Small intestine (tissue), 7 donors: ENCODE results near the gene ABHD15. TPM values are rescaled to one million over a fixed set of nuclear protein-coding genes. Genes with fewer than 3 reads are reported as not detected.

Experiments
- DNase-seq, 2 donors: peaks; one replicate each; pipeline versions ENCODE4 v3.0.0 to v3.0.0-alpha.2; 2013
- FAIRE-seq: peaks from 2 replicates; lab custom pipeline; 2012; peaks lifted over from hg19 to GRCh38; lab: Jason Lieb, UNC
- H3K27ac ChIP-seq, 3 donors: one replicate each; pipeline ENCODE4 v1.5.1; 2013; ENCODE audit warnings: low read length in 2 of 3, mild to moderate bottlenecking in 2 of 3, control low read depth in 1 of 3, inconsistent platforms in 1 of 3, low read depth in 1 of 3, moderate library complexity in 1 of 3
- H3K27me3 ChIP-seq, 3 donors: one replicate each; pipeline ENCODE4 v1.6.1; 2013; ENCODE audit warnings: low read length in 3 of 3, inconsistent platforms in 1 of 3; ENCODE audit not compliant: control insufficient read depth in 3 of 3, insufficient read depth in 3 of 3
- H3K36me3 ChIP-seq, 3 donors: one replicate each; pipeline ENCODE4 v1.6.1; 2013; ENCODE audit warnings: low read length in 3 of 3, inconsistent platforms in 1 of 3, low read depth in 1 of 3, mild to moderate bottlenecking in 1 of 3, moderate library complexity in 1 of 3; ENCODE audit not compliant: control insufficient read depth in 3 of 3, insufficient read depth in 2 of 3
- H3K4me1 ChIP-seq, 3 donors: one replicate each; pipeline ENCODE4 v1.6.1; 2013; ENCODE audit warnings: low read length in 2 of 3, inconsistent platforms in 1 of 3, low read depth in 1 of 3, mild to moderate bottlenecking in 1 of 3, moderate library complexity in 1 of 3; ENCODE audit not compliant: control insufficient read depth in 3 of 3, insufficient read depth in 2 of 3
- H3K4me3 ChIP-seq, 3 donors: one replicate each; pipeline ENCODE4 v1.5.1; 2013; ENCODE audit warnings: low read length in 3 of 3, control low read depth in 1 of 3, inconsistent platforms in 1 of 3, low read depth in 1 of 3, mild to moderate bottlenecking in 1 of 3, moderate library complexity in 1 of 3
- H3K9me3 ChIP-seq, 2 donors: one replicate each; pipeline ENCODE4 v1.6.1; 2013; ENCODE audit warnings: low read depth in 1 of 2, low read length in 1 of 2; ENCODE audit not compliant: control insufficient read depth in 2 of 2, insufficient read depth in 1 of 2
- WGBS, 3 donors: extraction: QIAGEN DNeasy Blood & Tissue Kit; methylation state at CpG; one replicate each; pipeline ENCODE4 v1.1.7; 2013; 5-methylcytosine and 5-hydroxymethylcytosine counted together
- polyA plus RNA-seq, 4 donors: library from polyadenylated mRNA; stranded (reverse) in 3 of 4; unstranded in 1 of 4; fragments of 200-250 nt in 3 of 4; fragments of 120-200 nt in 1 of 4; gene quantifications; one replicate each; pipeline versions ENCODE4 v1.2.1 to v1.2.3, GENCODE V29; 2013
- donor health status: healthy with polysubstance abuse.
- donor health status: control.
- donor health status: control.
- donor health status: Bipolar disorder and iron deficiency.
- donor health status: healthy.

Gene ABHD15
- polyA plus RNA-seq, 4 donors = 6.5 to 27.0 (median 9.0) TPM

DNA sequence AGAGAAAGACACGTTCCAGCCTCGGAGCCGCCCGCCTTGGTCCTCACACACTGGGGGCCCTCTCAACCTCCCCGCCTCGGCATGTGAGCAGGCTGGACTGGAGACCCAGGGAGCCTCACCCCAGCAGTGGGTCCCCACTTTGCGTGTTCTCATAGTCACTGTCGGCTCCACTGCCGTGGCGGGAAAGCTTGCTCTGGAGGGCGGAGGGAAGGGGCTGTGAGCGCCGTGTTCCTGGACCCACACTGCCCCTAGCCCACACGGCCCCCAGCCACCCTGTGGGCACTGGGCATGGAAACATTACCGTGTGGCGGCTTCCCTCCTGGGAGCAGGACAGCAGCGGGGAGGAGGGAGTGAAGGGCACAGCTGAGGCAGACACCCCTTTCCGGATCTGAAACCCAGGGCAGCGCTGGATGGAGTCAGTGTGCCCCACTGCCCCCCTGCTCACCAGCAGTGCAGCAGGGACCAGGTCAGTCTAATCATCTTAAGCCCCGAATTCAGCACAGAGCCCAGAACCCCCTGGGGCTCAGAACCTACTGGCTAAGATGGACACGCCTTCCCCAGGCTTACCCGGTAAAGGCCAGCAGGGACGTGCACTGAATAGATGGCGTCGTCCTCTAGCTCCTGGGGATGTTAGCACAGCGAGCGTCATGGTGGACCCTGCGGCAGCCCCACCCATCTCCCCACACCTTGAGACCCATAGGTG is 8.8 kb upstream of the ABHD15 start:
- FAIRE-seq (no peak), DNase-seq (no peak)
- peaks cover 0 to 94% (median 5%) of the 10 kb centered on the region in 3 donors for H3K36me3 ChIP-seq
- H3K27ac ChIP-seq = peak overlapping the region in 2 of 3 donors; percentile 13 to 80
- H3K27me3 ChIP-seq = no peaks in the 10 kb centered on the region
- WGBS, 3 donors = 89 to 93% (median 89%) methylated on average over 28 of the region's 28 CpGs
- peaks cover 0 to 50% (median 2%) of the 10 kb centered on the region in 3 donors for H3K4me1 ChIP-seq
- H3K9me3 ChIP-seq = no peaks in the 10 kb centered on the region
- H3K4me3 ChIP-seq = no peak overlapping the region

DNA sequence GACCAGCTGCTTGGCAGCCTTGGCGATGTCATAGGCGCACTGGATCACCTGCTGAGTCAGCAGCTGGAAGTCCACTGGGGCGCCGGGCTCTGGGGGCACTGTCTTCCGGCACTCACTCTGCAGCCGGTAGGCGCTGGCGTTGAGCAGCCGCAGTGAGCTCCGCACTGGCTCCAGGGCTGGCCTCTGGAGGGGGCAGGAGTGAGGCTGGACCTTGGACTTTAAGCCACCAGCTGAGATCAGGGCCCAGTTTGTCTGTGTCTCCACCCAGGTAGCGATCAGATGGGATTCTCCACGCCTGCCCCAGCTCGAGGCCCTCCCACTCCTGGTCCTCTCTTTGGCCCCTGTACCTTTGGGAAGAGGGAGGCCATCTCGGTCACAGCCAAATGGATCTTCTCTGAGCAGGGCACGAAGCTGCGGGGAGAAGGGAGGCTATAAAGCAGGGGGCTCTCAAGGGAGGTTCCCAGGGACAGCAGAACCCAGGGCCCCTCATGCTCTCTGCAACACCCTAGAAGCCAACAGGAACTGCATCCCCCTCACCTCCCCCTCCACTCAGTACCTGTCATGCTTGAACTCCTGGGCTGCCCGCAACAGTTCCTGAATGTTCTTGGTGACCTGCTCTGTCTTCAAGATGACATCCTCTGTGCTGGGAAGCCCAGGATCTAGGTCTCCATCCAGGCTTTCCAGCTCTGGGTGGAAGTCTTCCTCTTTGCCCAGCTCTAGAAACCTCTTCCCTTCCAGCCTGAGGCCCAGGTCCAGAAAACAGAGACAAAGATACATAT is 8.1 kb upstream of the ABHD15 start:
- H3K4me3 ChIP-seq = no peak overlapping the region
- DNase-seq (peak; percentile 93 to 96), FAIRE-seq (no peak)
- no peaks in the 10 kb centered on the region for H3K27me3 ChIP-seq
- no peaks in the 10 kb centered on the region for H3K9me3 ChIP-seq
- H3K4me1 ChIP-seq = peaks cover 0 to 50% (median 2%) of the 10 kb centered on the region in 3 donors
- peaks cover 0 to 91% (median 5%) of the 10 kb centered on the region in 3 donors for H3K36me3 ChIP-seq
- peak overlapping the region; percentile 18 to 94 (median 46) for H3K27ac ChIP-seq
- WGBS, 3 donors = 17 to 66% (median 28%) methylated on average over 16 to 17 of the region's 17 CpGs

DNA sequence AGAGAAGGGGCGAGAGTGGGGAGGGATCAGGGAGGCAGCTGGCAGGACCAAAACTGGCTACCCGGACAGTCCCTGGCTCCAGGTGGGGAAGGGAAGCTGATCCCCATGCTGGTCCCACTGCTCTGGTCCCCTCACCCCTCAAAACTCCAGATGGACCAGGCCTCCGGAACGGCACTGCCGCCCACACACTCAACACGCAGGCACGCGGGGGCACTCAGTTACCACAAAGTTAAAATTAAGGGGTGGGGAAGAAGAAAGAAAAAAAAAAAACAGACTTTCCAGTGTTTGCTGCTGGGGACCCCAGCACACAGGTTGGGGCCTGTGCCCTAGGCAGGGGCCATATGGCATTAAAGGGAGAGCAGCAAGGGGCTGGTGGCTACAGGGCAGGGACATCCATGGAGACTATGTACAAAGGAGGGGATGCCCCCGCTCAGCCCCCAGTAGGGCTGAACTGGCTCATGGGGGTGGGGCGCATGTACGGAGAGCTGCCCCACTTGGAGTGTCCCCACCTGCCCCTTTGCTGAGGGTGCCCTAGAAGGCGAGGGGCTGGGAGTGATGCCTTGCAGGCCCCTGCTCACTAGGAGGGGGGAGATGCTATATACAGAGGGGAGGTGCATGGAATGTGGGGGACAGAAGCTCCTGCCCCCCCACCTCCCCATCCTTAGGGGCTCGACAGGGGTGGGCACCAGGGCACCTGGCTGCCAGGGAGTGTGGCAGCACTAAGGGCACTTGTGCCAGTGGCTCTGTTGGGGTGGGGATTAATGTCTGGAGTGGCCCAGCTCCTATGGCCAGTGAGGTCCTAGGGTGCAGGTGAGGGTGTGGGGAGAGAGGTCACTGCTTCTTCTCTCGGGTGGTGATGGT is 7.3 kb upstream of the ABHD15 start:
- peaks cover 0 to 89% (median 5%) of the 10 kb centered on the region in 3 donors for H3K36me3 ChIP-seq
- no peaks in the 10 kb centered on the region for H3K27me3 ChIP-seq
- H3K4me1 ChIP-seq = peaks cover 0 to 58% (median 4%) of the 10 kb centered on the region in 3 donors
- no peak overlapping the region for H3K4me3 ChIP-seq
- WGBS, 3 donors = 77 to 84% (median 78%) methylated on average over 12 to 14 of the region's 14 CpGs
- peak overlapping the region; percentile 18 to 94 (median 46) for H3K27ac ChIP-seq
- FAIRE-seq (no peak), DNase-seq (no peak)
- no peaks in the 10 kb centered on the region for H3K9me3 ChIP-seq

DNA sequence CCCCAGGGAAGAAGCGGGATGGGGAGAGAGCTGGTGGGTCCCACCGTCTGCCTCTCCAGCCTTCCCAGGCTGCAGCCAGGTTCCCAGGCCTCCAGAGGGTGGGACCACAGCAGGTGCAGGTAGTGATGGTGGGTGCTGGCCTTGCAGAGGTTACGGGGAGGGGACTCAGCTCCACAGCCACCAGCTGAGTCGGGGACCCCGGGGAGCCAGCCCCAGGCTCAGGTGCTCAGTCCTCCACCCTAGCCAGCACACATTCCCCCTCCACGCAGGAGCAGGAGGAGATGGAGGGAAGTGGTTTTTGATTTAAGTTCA is 6.7 kb upstream of the ABHD15 start:
- FAIRE-seq = no peak
- H3K4me1 ChIP-seq = peaks cover 0 to 60% (median 5%) of the 10 kb centered on the region in 3 donors
- H3K36me3 ChIP-seq = peaks cover 0 to 84% (median 5%) of the 10 kb centered on the region in 3 donors
- no peaks in the 10 kb centered on the region for H3K9me3 ChIP-seq
- no peak for DNase-seq
- 76 to 92% (median 80%) methylated on average over 6 of the region's 6 CpGs for WGBS, 3 donors
- no peaks in the 10 kb centered on the region for H3K27me3 ChIP-seq
- H3K27ac ChIP-seq = peak overlapping the region in 1 of 3 donors; percentile 94
- H3K4me3 ChIP-seq = no peak overlapping the region

DNA sequence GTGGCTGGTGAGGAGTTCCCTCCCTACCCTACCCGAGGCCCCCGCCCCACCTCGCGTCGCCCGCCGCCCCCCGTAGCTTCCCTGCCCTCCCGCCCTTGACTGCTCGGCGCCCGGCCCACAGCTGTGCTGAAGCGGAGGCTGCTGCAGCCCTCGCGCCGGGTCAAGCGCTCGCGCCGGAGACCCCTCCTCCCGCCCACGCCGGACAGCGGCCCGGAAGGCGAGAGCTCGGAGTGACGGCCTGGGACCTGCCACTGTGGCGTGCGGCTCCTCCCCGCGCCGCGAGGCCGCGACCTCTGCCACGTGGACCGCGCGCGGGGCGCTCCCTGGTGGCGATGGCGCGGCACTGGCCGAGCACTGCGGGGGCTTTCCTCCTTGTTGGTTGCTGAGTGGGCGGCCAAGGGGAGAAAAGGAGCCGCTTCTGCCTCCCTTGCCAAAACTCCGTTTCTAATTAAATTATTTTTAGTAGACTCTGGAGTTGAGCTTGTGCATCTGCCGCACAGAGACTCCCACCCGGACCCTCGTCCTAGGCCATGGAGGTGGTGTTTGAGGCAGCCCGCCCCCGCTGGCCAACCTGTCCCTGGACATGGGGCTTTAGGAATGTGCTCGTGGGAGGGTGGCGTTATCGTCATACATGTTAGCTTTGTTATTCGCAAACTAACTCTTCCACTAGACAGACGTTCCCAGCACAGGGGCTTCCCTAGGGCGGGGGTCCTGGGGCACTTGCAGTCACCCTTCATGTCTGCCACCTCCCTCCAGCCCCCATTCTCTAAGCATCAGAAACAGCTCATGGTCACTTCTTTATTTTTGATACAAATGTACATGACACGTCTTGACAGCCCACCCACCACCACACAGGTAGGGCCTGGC is 6.1 kb upstream of the ABHD15 start:
- no peak for FAIRE-seq
- Histone ChIP-seq H3K27me3 (no peaks in the 10 kb centered on the region), H3K27ac (peak overlapping the region in 1 of 3 donors; percentile 94), H3K9me3 (no peaks in the 10 kb centered on the region), H3K36me3 (peaks cover 0 to 78% (median 5%) of the 10 kb centered on the region in 3 donors), H3K4me3 (no peak overlapping the region), H3K4me1 (peaks cover 0 to 60% (median 5%) of the 10 kb centered on the region in 3 donors)
- peak in 1 of 2 donors; percentile 74 for DNase-seq
- 38 to 68% (median 56%) methylated on average over 47 to 62 of the region's 62 CpGs for WGBS, 3 donors

DNA sequence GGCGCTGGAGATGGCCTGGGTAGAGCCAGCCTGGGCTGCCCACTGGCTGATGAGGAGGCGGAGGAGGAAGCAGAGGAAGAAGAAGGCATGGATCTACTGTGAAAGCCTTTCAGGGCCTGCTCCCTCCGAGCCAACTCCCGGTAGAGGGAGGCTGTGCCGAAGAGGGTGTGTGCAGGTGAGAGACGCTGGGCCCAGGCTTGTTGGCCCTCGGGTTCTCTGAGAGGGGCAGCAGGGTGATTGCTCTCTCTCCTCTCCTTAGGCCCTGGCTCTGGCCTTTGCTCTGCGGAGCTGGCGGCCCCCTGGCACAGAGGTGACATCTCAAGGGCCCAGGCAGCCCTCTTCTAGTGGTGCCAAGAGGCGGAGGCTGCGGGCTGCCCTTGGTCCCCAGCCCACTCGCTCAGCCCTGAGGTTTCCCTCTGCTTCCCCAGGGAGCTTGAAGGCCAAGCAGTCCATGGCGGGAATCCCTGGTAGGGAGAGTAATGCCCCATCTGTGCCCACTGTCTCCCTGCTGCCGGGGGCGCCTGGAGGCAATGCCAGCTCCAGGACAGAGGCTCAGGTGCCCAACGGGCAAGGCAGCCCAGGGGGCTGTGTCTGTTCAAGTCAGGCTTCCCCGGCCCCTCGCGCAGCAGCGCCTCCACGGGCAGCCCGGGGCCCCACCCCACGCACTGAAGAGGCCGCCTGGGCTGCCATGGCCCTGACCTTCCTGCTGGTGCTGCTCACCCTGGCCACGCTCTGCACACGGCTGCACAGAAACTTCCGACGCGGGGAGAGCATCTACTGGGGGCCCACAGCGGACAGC is 5.2 kb upstream of the ABHD15 start:
- Histone ChIP-seq H3K36me3 (peaks cover 0 to 70% (median 2%) of the 10 kb centered on the region in 3 donors), H3K4me3 (no peak overlapping the region), H3K27ac (no peak overlapping the region), H3K9me3 (no peaks in the 10 kb centered on the region), H3K4me1 (peaks cover 0 to 60% (median 5%) of the 10 kb centered on the region in 3 donors), H3K27me3 (no peaks in the 10 kb centered on the region)
- no peak for FAIRE-seq
- 61 to 70% (median 66%) methylated on average over 26 to 30 of the region's 30 CpGs for whole genome bisulfite sequencing, 3 donors
- no peak for DNase-seq

DNA sequence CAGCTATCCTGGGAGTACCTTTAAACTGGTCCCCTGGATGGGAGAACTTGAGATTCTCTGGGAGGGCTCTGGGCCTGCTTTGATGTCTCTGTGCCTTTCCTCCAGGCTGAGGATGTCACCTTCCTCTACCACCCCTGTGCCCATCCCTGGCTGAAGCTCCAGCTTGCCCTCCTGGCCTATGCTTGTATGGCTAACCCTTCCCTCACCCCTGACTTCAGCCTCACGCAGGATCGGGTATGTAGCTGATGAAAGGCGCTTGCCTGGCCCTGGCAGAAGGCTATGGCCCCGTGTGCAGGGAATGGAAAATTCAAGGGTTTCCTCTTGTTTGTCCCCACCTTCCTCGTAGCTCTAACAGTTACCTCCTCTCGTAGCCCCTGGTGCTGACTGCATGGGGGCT is 4.6 kb upstream of the ABHD15 start:
- DNase-seq (no peak), FAIRE-seq (no peak)
- peaks cover 0 to 55% (median 5%) of the 10 kb centered on the region in 3 donors for H3K4me1 ChIP-seq
- H3K27ac ChIP-seq = no peak overlapping the region
- H3K9me3 ChIP-seq = no peaks in the 10 kb centered on the region
- no peak overlapping the region for H3K4me3 ChIP-seq
- WGBS, 3 donors = 91 to 94% (median 93%) methylated on average over 6 of the region's 6 CpGs
- H3K27me3 ChIP-seq = no peaks in the 10 kb centered on the region
- H3K36me3 ChIP-seq = peaks cover 0 to 64% (median 2%) of the 10 kb centered on the region in 3 donors
